GM12878 (cell line): Measurements from ENCODE around the gene ZNF121. TPM values are rescaled to one million over a fixed set of nuclear protein-coding genes. Genes with fewer than 3 reads are reported as not detected.

Experiments used
- ATAC-seq: fragments of 200-7000 bp; cut with Tn5 transposase; 3 replicates; pipeline ENCODE4 v1.9.1; 2020; ENCODE audit warnings: mild to moderate bottlenecking, moderate library complexity
- BruUV-seq: library from RNA; stranded (reverse); fragments of 400-500 nt; replicated peaks from 2 replicates; lab custom pipeline; 2021; lab: Mats Ljungman, UMichigan
- CTCF ChIA-PET: fragments of 300-600 bp; sonication (Branson Sonifier 250); formaldehyde crosslinking; extraction: SDS; loops from one replicate; lab custom pipeline; 2021; ENCODE audit warnings: inconsistent platforms; lab: Yijun Ruan, JAX
- POLR2A ChIA-PET: fragments of 350-600 bp; formaldehyde crosslinking; extraction: SDS; loops from one replicate; lab custom pipeline; 2021; ENCODE audit warnings: inconsistent platforms; lab: Charles Lee
- RAD21 ChIA-PET: fragments of 300-600 bp; sonication (Branson Sonifier 250); formaldehyde crosslinking; loops from one replicate; lab custom pipeline; 2023; ENCODE audit warnings: antibody characterized with exemption; ENCODE audit not compliant: unreplicated experiment; lab: Charles Lee
- SMC1A ChIA-PET: fragments of 300-600 bp; sonication (Branson Sonifier 250); formaldehyde crosslinking; loops from one replicate; lab custom pipeline; 2023; ENCODE audit not compliant: unreplicated experiment, uncharacterized antibody; lab: Charles Lee
- DNase-seq: peaks from one replicate; pipeline ENCODE4 v3.0.0-alpha.2; 2011; ENCODE audit warnings: low read depth, low spot score
- FAIRE-seq: peaks from 3 replicates; lab custom pipeline; 2011; peaks lifted over from hg19 to GRCh38; lab: Jason Lieb, UNC
- H2AFZ ChIP-seq: 2 replicates; pipeline ENCODE4 v1.6.0; 2011; ENCODE audit warnings: low read depth, low read length, control low read depth; ENCODE audit not compliant: control insufficient read depth
- H3K27ac ChIP-seq: 2 replicates; pipeline ENCODE4 v1.5.1; 2011; ENCODE audit warnings: control low read depth; ENCODE audit not compliant: control insufficient read depth, insufficient read depth
- H3K27me3 ChIP-seq, 2 experiments: replicated peaks in 1 of 2; 2 replicates each; pipeline versions ENCODE4 v1.6.0 to v1.6.1; 2011; ENCODE audit warnings: low read length in 1 of 2; ENCODE audit not compliant: control insufficient read depth in 2 of 2, insufficient read depth in 2 of 2
- H3K36me3 ChIP-seq, 2 experiments: 2 replicates each; pipeline ENCODE4 v1.5.1; 2011; ENCODE audit warnings: low read length in 1 of 2; ENCODE audit not compliant: control insufficient read depth in 2 of 2, insufficient read depth in 2 of 2
- H3K4me1 ChIP-seq: 2 replicates; pipeline ENCODE4 v1.6.1; 2011; ENCODE audit warnings: mild to moderate bottlenecking, low read length, moderate library complexity, mixed read lengths; ENCODE audit not compliant: control insufficient read depth, insufficient read depth
- H3K4me2 ChIP-seq: 2 replicates; pipeline ENCODE4 v1.6.0; 2011; ENCODE audit warnings: control low read depth; ENCODE audit not compliant: control insufficient read depth, insufficient read depth
- H3K4me3 ChIP-seq: fragments of 200-600 bp; sonication (generic); 2 replicates; pipeline ENCODE4 v1.5.1; 2016
- H3K79me2 ChIP-seq: 2 replicates; pipeline ENCODE4 v1.6.0; 2011; ENCODE audit warnings: low read length; ENCODE audit not compliant: control insufficient read depth, insufficient read depth
- H3K9ac ChIP-seq: 2 replicates; pipeline ENCODE4 v1.8.0; 2011; ENCODE audit warnings: low read length, control low read depth, mixed read lengths; ENCODE audit not compliant: control insufficient read depth, insufficient read depth
- H3K9me3 ChIP-seq: replicated peaks from 3 replicates; pipeline ENCODE4 v1.5.1; 2011; ENCODE audit warnings: mild to moderate bottlenecking, low read length; ENCODE audit not compliant: control insufficient read depth, insufficient read depth
- H4K20me1 ChIP-seq: 2 replicates; pipeline ENCODE4 v1.6.0; 2011; ENCODE audit not compliant: control insufficient read depth, insufficient read depth
- BCLAF1 ChIP-seq: fragments of 450-650 bp; IDR thresholded peaks from 2 replicates; pipeline ENCODE4 v1.6.1; 2017; ENCODE audit warnings: antibody characterized with exemption, mild to moderate bottlenecking, moderate library complexity
- CEBPZ ChIP-seq: fragments of 150-350 bp; IDR thresholded peaks from 2 replicates; pipeline ENCODE4 v1.6.1; 2016; ENCODE audit warnings: low read depth, low read length
- FOXK2 ChIP-seq: fragments of 450-650 bp; IDR thresholded peaks from 2 replicates; pipeline ENCODE4 v1.6.1; 2017; ENCODE audit warnings: mild to moderate bottlenecking, moderate library complexity
- NBN ChIP-seq: fragments of 450-650 bp; IDR thresholded peaks from 2 replicates; pipeline ENCODE4 v1.6.1; 2016
- SPI1 ChIP-seq: IDR thresholded peaks from 2 replicates; pipeline ENCODE4 v1.6.1; 2011; ENCODE audit warnings: low read depth, mild to moderate bottlenecking, low read length, moderate library complexity, borderline replicate concordance; ENCODE audit not compliant: insufficient read depth
- ZBTB40 ChIP-seq: fragments of 450-650 bp; IDR thresholded peaks from 2 replicates; pipeline ENCODE4 v1.6.1; 2016; ENCODE audit warnings: mild to moderate bottlenecking, moderate library complexity, borderline replicate concordance
- WGBS: methylation state at CpG from one replicate; pipeline ENCODE4 v1.1.6; 2016; ENCODE audit warnings: low lambda C conversion rate; ENCODE audit not compliant: insufficient replicate concordance, insufficient coverage; ENCODE audit errors: missing lambda C conversion rate; 5-methylcytosine and 5-hydroxymethylcytosine counted together
- in situ Hi-C: fragments of 300-500 bp; cut with MboI; formaldehyde crosslinking; loops from 9 replicates; pipeline ENCODE4 v1.14.3; 2018; ENCODE audit warnings: mixed read lengths
- intact Hi-C: fragments of 100-400 bp; cut with micrococcal nuclease; formaldehyde crosslinking; loops from one replicate; pipeline ENCODE4 v1.14.2; 2022; ENCODE audit not compliant: unreplicated experiment
- polyA plus RNA-seq, 11 experiments: library from polyadenylated mRNA; depleted of rRNA in 4 of 11; unstranded in 6 of 11; stranded (reverse) in 5 of 11; fragments of >200 nt; fragmentation: Nextera tagmentation in 4 of 11; fragmentation: Illumina TruSeq in 1 of 11; extraction: Ambion mirVana in 4 of 11; extraction: Trizol in 1 of 11; gene quantifications; 1 replicate in 1 of 11; 2 replicates in 10 of 11; pipeline versions ENCODE4 v1.2.1 to v1.2.3, GENCODE V29; 2011 to 2016; ENCODE audit warnings: inconsistent platforms in 2 of 11, missing spikeins in 2 of 11, low read depth in 1 of 11
- total RNA-seq, 4 experiments: library from RNA; depleted of rRNA in 3 of 4; stranded (reverse); fragments of >200 nt in 3 of 4; fragmentation: Illumina TruSeq in 1 of 4; extraction: Trizol in 1 of 4; gene quantifications; 2 replicates each; pipeline versions ENCODE4 v1.2.1 to v1.2.3, GENCODE V29; 2013 to 2021
- TF ChIP-seq, protein P1 (sequence below): fragments of 450-650 bp; IDR thresholded peaks from 2 replicates; pipeline ENCODE4 v1.6.1; 2014; ENCODE audit warnings: mild to moderate bottlenecking

The ZNF121 gene
- total and polyA plus RNA-seq, 10 of the 15 experiments (the other 5 are each of a cell fraction or from before 2014, with no cell fraction given): 4.8 to 75.0 (median 17.7) TPM

DNA sequence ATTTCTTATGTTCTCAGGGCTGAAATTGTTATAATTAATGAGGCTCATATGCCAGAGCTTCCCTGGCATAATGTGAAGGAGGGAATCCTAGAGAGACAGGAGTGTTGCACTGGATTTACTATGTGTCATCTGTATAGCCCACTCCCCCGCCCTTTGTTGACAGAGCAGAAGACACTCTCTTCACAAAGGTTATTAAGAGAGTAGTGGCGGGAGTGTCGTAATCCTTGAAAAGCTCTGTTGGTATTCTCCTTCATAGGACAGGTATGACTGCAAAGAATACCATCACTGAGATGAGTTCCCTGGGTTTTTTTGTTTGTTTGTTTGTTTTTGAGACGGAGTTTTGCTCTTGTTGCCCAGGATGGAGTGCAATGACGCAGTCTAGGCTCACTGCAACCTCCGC is 14.0 kb downstream of the ZNF121 start:
- TF ChIP-seq FOXK2 (no peak), NBN (no peak), ZBTB40 (no peak), SPI1 (no peak), BCLAF1 (no peak), CEBPZ (no peak)
- TF ChIP-seq, protein P1, sequence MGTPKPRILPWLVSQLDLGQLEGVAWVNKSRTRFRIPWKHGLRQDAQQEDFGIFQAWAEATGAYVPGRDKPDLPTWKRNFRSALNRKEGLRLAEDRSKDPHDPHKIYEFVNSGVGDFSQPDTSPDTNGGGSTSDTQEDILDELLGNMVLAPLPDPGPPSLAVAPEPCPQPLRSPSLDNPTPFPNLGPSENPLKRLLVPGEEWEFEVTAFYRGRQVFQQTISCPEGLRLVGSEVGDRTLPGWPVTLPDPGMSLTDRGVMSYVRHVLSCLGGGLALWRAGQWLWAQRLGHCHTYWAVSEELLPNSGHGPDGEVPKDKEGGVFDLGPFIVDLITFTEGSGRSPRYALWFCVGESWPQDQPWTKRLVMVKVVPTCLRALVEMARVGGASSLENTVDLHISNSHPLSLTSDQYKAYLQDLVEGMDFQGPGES: no peak
- intact Hi-C loops: no loop called here
- Histone ChIP-seq H3K9me3 (peaks cover 67% of the 10 kb centered on the region), H3K4me1 (no peaks in the 10 kb centered on the region), H2AFZ (no peak overlapping the region), H3K27me3 (no peaks in the 10 kb centered on the region), H3K27ac (no peak overlapping the region), H3K4me2 (no peak overlapping the region), H3K4me3 (no peak overlapping the region), H3K79me2 (peaks cover 33% of the 10 kb centered on the region), H3K36me3 (peaks cover 9 to 43% of the 10 kb centered on the region in 2 experiments), H3K9ac (no peak overlapping the region), H4K20me1 (no peaks in the 10 kb centered on the region)
- CTCF ChIA-PET: no interaction called here
- BruUV-seq: no TSS peak
- ATAC-seq: no peak
- SMC1A ChIA-PET: no interaction called here
- in situ Hi-C loops: no loop called here
- POLR2A ChIA-PET: interaction anchor here (0.6 kb wide), 1 partner anchor 16 kb away, joined by 6 read pairs; no protein-coding TSS in a partner anchor
- DNase-seq: no peak
- no peak for FAIRE-seq
- 97% methylated on average over 6 of the region's 6 CpGs for WGBS
- RAD21 ChIA-PET: no interaction called here
